HepG2 (cell line): ENCODE data around the gene SMIM36. TPM values are rescaled to one million over a fixed set of nuclear protein-coding genes. Genes with fewer than 3 reads are reported as not detected.

Source experiments
- FOXA1 ChIP-seq, 2 experiments: fragments of 450-650 bp in 1 of 2; sonication (generic) in 1 of 2; formaldehyde crosslinking in 1 of 2; IDR thresholded peaks; 2 replicates each; pipeline versions ENCODE4 v1.4.0 to v1.6.1; 2016 to 2020; ENCODE audit warnings: missing genetic modification reagents in 1 of 2
- ZBTB40 ChIP-seq, 2 experiments: fragments of 450-650 bp in 1 of 2; sonication (generic) in 1 of 2; formaldehyde crosslinking in 1 of 2; IDR thresholded peaks; 2 replicates each; pipeline versions ENCODE4 v1.6.1 to v1.8.0; 2016 to 2022; ENCODE audit warnings: antibody characterized with exemption in 1 of 2, mild to moderate bottlenecking in 1 of 2, missing genetic modification reagents in 1 of 2
- polyA plus RNA-seq, 8 experiments: library from polyadenylated mRNA; depleted of rRNA in 3 of 8; stranded (reverse) in 7 of 8; unstranded in 1 of 8; fragments of >200 nt; fragmentation: Illumina TruSeq in 4 of 8; extraction: Trizol in 4 of 8; gene quantifications; 2 replicates each; pipeline versions ENCODE4 v1.2.1 to v1.2.3, GENCODE V29; 2011 to 2016; ENCODE audit warnings: low read depth in 4 of 8, missing spikeins in 1 of 8, mixed read lengths in 1 of 8; ENCODE audit not compliant: insufficient read depth in 1 of 8
- total RNA-seq, 5 experiments: library from RNA; depleted of rRNA; stranded (reverse); fragments of >200 nt; fragmentation: Illumina TruSeq; extraction: Trizol; gene quantifications; 2 replicates each; pipeline ENCODE4 v1.2.3, GENCODE V29; 2016; ENCODE audit warnings: low read depth in 1 of 5

The SMIM36 gene
- total and polyA plus RNA-seq, 2 of the 13 experiments (the other 11 are each of a cell fraction or from before 2014, with no cell fraction given), result not detected

- TF ChIP-seq ZBTB40 (IDR thresholded peaks at IDR 0.05) (peak; percentile 17; the same call in 1 of the 2 replicates), ZBTB40 (CRISPR knock-in tag; IDR thresholded peaks at IDR 0.05) (no peak), FOXA1 (IDR thresholded peaks at IDR 0.05) (no peak), FOXA1 (CRISPR knock-in tag; IDR thresholded peaks at IDR 0.05) (no peak)
These were observed 87.7 kb downstream of the SMIM36 start (continued) for GRCh38 chr17:55423535-55423934.
